GM19324 (cell line): ENCODE data around the gene TRAFD1.

Source experiments
- ATAC-seq: cut with Tn5 transposase; IDR thresholded peaks from one replicate; pipeline ENCODE4 v1.9.1; 2021; ENCODE audit warnings: mild to moderate bottlenecking, moderate library complexity; ENCODE audit not compliant: unreplicated experiment, low FRiP score

TRAFD1 gene

DNA sequence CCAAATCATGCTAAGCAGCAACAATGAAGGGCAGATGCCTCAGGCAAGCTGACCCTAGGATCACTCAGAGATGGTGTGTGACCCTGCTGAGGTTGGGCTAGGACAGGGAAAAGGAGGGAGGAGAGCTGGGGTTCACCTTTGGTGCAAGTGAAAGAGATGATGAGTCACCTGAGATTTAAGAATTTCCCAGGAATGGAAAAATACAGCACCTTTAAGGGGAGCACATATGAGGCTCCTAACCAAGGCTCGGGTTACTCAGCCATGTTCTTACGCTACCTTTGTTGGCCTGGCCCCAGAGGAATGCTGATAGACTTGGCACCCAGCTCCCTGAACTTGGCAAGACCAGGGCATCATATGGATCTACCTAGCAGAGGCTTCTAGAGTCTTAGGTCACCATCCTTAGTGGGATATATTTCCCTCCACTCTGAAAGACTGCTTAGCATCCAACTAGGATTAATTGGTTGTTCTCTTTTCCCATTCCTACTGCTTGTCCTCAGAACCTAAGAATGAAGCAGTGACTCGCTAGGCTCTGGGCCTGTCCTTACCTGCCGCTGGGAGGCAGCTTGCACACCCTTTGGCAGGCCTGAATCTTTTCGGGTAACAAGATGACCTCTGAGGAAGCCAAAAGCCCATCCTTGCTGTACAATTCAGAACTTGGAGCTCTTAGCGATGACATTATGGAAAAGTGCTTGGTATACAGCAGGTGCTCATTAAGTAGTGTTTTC is 12.8 kb upstream of the TRAFD1 start:
- ATAC-seq: no peak

DNA sequence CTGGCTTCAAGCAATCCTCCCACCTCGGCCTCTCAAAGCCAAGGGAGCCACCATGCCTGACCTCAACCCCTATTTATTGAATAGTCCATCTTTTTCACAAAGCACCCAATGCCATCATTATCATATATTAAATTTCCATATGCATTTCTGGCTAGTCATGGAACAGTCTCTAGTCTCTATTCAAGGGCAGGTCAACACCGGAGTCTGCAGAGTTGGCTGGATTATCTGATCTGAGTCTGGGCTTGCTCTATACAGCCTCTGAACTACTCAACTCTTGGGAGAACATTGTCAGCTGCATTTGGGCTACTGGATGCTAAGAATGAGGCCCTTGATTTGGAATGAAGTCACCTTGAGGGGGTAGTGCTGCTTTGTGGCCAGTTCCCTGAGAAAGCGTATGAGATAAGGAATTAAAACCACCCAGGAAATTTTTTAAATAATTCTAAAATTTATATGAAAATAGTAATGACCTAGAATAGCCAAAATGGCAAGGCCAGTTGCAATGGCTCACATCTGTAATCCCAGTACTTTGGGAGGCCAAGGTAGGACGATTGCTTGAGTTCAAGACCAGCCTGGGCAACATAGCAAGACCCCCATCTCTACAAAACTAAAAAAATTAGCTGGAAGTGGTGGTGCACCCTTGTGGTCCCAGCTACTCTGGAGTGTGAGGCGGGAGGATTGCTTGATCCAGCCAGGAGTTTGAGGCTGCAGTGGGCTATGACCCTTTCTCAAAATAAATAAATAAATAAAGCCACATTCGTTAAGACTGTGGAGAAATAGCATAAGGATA is 9.9 kb upstream of the TRAFD1 start:
- ATAC-seq: no peak

DNA sequence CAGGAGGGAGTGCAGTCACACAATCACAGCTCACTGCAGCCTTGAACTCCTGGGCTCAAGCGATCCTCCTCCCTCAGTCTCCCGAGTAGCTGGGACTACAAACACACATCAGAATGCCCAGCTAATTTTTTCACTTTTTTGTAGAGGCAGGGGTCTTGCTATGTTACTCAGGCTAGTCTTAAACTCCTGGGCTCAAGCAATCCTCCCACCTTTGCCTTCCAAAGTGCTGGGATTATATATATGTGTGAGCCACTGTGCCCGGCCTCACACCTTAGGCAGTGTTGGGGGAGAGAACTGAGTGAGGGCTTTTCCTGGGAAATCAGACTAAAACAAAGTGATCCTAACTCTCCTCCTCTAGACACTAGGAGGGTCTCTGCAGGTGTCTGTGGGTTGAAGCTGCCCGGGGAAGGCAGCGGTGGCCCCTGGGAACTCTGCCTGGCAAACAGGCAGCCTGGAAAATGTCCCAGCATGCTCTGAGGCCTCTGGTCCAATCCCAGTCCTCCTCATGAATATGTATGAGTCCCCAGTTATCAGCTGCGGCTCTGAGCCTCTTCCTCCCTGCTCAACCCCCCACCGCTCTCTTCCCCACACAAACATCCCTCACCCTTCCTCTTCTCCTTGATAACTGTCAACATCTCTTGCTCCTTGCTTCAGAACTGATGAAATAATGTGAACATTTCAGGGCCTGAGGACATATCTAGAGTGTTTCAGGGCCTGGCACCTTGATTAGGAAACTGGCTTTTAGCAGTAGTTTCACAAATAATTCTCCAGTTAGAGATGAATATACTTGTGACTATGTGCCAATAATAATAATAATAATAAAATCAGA is 8.9 kb upstream of the TRAFD1 start:
- no peak for ATAC-seq

DNA sequence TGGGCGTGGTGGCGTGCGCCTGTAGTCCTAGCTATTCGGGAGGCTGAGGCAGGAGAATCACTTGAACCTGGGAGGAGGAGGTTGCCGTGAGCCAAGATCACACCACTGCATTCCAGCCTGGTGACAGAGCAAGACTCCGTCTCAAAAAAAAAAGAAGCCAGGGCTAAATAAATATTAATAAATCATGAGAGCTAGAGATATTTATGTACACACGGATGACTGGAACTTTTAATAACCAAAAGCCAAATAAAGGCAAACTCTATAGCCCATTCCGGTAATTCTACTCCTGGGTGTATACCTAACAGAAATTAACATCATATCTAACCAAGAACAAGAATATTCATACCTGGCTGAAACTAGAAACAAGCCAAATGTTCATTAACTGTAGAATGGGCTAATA is 7.7 kb upstream of the TRAFD1 start:
- ATAC-seq: no peak

DNA sequence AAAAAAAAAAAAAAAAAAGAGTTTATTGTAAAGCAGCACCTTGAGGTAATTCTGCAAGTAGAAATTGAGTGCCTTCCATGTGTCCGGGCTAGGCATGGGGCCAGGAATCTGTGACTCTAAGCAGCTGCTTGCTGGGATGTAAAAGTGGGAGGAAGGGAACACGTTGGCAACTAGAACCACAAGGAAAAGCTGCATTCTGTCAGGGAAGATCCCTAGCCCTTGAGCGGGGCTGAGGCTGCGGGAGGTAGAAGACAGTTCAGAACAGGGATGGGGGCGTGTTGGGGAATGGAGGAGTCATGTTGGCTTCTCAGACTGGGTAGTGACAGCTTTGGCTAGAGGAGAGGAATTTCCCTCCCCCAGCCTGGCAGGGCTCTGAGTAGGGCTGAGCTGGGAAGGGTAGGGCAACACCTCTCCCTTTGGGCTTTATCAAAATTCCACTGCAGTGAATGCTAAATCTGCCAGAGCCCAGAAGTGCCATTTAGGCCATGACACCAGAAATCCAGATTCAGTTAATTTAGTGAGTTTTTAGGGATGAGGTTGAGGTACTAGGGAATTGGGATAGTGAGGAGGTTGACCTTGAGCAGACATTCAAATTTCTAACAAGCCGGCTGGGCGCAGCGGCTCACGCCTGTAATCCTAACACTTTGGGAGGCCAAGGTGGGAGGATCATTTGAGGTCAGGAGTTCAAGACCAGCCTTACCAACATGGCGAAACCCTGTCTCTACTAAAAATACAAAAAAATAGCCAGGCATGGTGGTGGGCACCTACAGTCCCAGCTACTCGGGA is 3.4 kb upstream of the TRAFD1 start:
- ATAC-seq: no peak

DNA sequence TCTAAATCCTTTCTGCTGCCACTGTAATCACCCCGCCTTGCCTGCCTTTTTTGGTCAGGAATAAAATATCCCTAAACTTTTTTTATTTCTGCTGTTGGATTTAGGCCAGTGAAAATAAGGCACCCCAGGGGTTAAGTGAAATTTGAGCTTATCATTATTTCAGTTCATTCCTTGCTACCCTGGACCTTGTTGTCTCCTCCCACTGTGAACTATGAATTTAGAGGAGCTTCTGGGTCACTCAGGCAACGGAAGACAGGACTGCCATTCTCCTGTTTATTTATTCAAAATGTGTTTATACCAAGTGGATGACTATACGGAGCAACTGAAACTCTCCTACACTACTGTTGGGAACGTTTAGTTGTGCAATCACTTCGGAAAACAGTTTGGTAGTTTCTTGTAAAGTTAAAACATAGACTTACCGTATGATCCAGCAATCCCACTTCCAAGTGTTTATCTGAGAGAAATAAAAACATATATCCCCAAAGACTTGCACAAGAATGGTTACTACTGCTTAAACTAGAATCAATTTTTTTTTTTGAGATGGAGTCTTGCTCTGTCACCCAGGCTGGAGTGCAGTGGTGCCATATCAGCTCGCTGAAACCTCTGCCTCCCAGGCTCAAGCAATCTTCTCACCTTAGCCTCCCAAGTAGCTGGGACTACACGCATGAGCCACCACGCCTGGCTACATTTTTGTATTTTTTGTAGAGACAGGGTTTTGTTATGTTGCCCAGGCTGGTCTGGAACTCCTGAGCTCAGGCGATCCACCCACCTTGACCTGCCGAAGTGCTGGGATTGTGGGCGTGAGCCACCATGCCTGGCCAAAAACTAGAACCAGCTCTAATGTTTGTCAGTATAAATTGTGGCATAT is 2.3 kb upstream of the TRAFD1 start:
- ATAC-seq: no peak

DNA sequence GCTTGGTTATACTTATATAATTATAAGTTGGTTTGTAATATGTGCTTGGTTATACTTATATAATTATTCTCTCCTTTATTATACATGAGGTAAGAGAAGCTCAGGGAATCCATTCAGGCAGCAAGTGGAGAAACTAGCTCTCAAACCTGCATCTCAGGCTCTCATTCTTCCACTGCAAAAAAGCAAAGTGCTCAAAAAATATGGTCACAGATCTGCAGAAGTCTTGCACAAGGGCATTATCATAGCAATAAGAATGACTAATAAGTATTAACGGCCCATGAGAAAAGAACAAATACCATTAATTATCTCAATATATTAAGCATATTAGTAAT is 476 bp upstream of the TRAFD1 start:
- ATAC-seq: no peak

DNA sequence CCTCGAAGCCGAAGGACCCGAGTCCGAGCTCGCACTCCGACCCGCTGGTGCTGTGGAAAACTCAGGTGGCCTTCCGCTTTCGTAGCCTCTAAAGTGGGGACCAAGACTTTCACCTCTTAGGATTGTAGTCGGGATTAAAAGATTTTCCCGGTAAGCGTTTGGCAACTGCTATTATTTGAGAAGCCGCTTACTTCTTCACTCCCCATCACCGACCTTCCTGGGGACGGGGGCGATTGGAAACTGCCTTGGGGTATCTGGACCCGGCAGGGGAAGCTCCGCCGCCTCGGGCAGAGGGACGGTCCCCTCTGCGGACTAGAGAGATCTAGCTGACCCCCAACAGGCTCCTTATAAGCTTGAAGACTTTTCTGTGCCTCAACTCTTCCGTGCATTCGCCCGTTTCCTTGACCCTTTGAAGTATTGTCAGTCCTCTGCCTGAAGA is 659 bp downstream of the TRAFD1 start:
- no peak for ATAC-seq

DNA sequence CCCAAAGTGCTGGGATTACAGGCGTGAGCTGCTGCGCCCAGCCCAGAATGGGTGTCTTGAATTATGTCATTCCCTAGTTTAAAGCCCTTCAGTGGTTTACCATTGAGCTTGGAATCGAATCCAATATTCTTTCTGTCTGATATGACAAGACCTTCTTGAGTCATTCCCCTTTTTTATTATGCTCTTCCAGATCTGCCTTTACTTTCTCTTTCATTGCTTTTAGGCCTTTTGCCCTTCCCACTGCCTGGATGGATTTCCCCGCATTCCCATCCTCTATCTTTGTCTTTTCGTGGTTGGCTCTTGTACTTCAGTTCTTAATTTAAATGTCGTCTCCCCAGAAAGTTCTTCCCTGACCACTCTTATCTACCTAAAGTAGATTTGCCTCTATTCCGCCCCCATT is 1.6 kb downstream of the TRAFD1 start:
- ATAC-seq: no peak

DNA sequence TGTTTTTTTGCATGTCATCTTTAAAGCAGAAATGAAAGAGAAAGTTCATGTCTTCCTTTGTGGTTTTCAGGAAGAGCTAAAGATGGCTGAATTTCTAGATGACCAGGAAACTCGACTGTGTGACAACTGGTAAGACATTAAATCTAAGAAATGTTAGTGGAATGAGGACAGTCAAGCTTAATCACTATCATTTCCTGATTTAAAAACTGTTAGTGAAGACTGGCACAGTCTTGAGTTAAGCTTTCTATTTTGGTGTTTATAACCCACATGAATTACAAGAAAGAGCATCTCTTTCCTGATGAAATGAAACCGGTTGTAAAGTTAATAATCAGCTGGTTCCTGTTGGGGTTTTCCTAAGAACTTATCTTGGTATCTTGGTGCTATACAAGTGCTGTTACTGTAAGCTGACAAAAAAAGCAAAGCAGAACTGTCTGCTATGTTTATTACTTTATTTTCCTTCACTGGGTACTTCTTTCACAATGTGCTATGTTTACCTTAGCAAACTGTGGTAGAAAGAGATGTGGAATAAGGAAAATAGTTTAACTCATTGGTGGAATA is 5.2 kb downstream of the TRAFD1 start:
- ATAC-seq: peak; percentile 62

DNA sequence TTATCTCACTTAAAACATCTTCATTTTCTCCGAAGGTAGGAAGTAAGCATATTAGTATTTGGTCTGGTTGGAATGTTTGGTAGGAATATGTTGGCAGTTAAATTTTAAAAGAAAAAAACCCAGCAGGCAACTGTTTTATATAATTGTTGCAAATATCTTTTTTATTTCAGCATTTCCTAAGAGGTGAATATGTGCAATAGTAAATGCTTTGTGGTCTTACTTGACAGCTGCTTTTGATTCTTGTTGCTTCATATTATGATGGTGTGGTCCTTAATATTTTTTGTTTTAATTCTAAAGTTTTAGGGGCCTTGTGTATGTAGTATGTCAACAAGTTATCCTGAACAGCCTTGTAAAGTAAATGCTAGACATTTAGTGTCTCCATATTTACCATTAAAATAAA is 6.3 kb downstream of the TRAFD1 start:
- no peak for ATAC-seq

DNA sequence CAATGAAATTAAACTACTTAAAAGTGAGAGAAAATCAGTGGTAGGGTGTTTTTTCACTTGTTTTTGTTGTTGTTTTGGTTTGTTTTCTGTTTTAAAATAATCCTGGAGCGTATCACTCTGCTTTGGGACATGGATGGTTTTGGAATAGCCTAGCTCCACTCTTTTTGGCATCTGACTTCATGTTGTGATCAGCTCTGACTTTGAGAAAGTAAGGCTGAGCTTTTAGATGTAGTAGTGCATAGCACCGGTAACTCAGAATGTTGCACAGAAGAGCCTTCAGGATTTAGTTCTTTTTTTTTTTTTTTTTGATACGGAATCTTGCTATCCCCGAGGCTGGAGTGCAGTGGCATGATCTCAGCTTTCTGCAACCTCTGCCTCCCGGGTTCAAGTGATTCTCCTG is 8.1 kb downstream of the TRAFD1 start:
- no peak for ATAC-seq

DNA sequence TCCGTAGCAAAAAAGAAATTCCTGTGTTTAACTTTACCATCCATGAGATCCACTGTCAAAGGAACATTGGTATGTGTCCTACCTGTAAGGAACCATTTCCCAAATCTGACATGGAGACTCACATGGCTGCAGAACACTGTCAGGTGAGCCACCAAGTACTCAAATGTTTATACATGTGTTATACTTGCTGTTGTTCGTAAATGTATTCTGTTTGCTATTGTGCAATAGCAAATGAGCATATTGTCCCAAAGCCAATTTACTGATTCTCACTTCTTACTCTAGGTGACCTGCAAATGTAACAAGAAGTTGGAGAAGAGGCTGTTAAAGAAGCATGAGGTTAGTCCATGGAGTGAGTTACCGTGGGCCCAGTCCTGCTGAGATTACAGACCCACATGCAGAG is 9.4 kb downstream of the TRAFD1 start:
- no peak for ATAC-seq

DNA sequence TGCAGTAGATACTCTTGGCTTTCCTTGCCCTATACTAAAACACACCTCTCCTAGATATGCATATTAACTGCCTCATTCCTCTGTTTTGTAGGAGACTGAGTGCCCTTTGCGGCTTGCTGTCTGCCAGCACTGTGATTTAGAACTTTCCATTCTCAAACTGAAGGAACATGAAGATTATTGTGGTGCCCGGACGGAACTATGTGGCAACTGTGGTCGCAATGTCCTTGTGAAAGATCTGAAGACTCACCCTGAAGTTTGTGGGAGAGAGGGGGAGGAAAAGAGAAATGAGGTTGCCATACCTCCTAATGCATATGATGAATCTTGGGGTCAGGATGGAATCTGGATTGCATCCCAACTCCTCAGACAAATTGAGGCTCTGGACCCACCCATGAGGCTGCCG is 15.4 kb downstream of the TRAFD1 start:
- no peak for ATAC-seq

DNA sequence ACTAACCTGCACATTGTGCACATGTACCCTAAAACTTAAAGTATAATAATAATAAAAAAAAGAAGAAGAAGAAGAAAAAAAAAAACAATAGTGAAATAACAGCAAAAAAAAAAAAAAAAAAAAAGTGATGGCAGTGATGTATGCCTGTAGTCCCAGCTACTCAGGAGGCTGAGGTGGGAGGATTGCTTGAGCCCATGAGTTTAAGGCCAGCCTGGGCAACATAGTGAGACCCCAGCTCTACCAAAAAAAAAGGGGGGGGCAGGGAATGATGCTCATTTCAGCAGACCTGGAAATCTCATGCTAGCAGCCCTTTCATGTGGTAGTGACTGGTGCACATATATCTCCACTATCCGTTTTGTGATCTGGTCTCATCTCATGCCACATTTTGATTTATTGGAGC is 20.8 kb downstream of the TRAFD1 start:
- ATAC-seq: no peak

DNA sequence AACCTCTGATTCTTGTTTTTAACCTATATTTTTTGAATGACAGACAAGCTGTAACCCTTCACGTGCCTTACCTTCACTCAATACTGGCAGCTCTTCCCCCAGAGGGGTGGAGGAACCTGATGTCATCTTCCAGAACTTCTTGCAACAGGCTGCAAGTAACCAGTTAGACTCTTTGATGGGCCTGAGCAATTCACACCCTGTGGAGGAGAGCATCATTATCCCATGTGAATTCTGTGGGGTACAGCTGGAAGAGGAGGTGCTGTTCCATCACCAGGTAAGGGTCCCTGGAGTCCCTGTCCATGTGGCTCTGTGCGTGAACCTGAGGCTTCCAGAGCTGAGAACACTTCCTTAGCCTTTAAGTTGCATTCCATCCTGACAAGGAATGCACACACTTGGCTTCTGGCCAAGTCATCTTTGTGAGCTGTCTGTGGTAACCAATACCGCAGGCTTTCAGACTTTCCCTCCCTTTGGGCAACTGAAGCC is 22.7 kb downstream of the TRAFD1 start:
- ATAC-seq: no peak

DNA sequence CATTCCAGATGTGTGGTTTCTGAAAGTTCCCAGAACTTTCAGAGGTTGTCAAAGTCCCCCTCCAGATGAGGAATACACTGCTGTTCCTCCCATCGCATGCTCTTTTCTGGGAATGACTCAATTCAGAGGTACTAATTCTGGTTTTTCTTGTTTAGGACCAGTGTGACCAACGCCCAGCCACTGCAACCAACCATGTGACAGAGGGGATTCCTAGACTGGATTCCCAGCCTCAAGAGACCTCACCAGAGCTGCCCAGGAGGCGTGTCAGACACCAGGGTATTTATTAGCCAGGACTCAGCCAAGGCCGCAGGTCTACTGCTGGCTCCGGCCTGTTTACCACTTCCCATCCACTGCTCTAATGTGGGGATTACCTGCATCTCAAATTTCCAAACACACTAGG is 24.2 kb downstream of the TRAFD1 start:
- no peak for ATAC-seq

DNA sequence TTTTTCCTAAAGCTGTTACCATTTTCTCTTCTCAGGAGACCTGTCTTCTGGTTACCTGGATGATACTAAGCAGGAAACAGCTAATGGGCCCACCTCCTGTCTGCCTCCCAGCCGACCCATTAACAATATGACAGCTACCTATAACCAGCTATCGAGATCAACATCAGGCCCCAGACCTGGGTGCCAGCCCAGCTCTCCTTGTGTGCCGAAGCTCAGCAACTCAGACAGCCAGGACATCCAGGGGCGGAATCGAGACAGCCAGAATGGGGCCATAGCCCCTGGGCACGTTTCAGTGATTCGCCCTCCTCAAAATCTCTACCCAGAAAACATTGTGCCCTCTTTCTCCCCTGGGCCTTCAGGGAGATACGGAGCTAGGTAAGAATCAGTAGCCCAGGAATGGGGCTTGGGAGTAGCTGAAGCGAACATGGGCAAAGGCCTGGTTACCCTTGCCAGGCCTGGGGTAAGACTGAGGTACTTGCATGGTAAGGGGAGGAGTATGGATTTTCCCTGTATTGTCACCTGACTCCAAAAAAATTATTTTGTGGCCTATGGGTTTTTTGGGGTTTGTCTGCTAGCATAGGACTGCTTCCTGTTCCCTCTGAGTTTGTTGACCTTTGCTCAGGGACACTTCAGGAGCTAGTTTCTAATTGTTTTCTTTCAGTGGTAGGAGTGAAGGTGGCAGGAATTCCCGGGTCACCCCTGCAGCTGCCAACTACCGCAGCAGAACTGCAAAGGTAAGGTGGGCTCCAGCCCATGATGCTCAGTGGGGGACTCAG is 26.6 kb downstream of the TRAFD1 start:
- no peak for ATAC-seq
